K562 (cell line): Measurements from ENCODE around the gene DAPK1. TPM values are rescaled to one million over a fixed set of nuclear protein-coding genes. Genes with fewer than 3 reads are reported as not detected.
A peak's percentile ranks its signal among the peaks of the same experiment; 100 is the strongest.

ENCODE experiments used
- ATAC-seq: fragments of 200-7000 bp; cut with Tn5 transposase; 3 replicates; pipeline ENCODE4 v1.9.1; 2020; ENCODE audit warnings: moderate library complexity
- BruUV-seq: library from RNA; stranded (reverse); fragments of 400-500 nt; replicated peaks from 2 replicates; lab custom pipeline; 2021; lab: Mats Ljungman, UMichigan
- CTCF ChIA-PET: fragments of 300-600 bp; formaldehyde crosslinking; extraction: SDS; loops from one replicate; lab custom pipeline; 2021; ENCODE audit warnings: low intra/inter-chr PET ratio; lab: Yijun Ruan, JAX
- POLR2A ChIA-PET: fragments of 300-600, 350-650 bp; sonication (Branson Sonifier 250); formaldehyde crosslinking; extraction: SDS; loops from one replicate; lab custom pipeline; 2021; ENCODE audit warnings: antibody characterized with exemption, inconsistent platforms; lab: Yijun Ruan, JAX
- DNase-seq, 4 experiments: peaks; one replicate each; pipeline versions ENCODE4 v3.0.0 to v3.0.0-alpha.2; 2011 to 2018; ENCODE audit warnings: low spot score in 3 of 4, mixed read lengths in 3 of 4; ENCODE audit errors: extremely low read depth in 1 of 4
- FAIRE-seq: peaks from 2 replicates; lab custom pipeline; 2011; peaks lifted over from hg19 to GRCh38; lab: Jason Lieb, UNC
- H2AFZ ChIP-seq: 2 replicates; pipeline ENCODE4 v1.6.0; 2011; ENCODE audit warnings: low read depth, low read length, control low read depth, inconsistent platforms
- H3K27ac ChIP-seq: fragments of 200-600 bp; 3 replicates; pipeline ENCODE4 v1.8.0; 2011; ENCODE audit warnings: low read depth, mild to moderate bottlenecking, control low read depth, inconsistent platforms, low read length, moderate library complexity, mixed read lengths; ENCODE audit errors: extremely low read depth
- H3K27me3 ChIP-seq, 2 experiments: fragments of 300-600 bp in 1 of 2; 2 replicates in 1 of 2; 3 replicates in 1 of 2; pipeline versions ENCODE4 v1.6.0 to v1.8.0; 2011; ENCODE audit warnings: inconsistent platforms in 2 of 2, low read length in 2 of 2, mild to moderate bottlenecking in 1 of 2, mixed read lengths in 1 of 2, moderate library complexity in 1 of 2; ENCODE audit not compliant: control insufficient read depth in 2 of 2, insufficient read depth in 2 of 2
- H3K36me3 ChIP-seq: fragments of 300-600 bp; 3 replicates; pipeline ENCODE4 v1.8.0; 2011; ENCODE audit warnings: mild to moderate bottlenecking, low read length, inconsistent platforms; ENCODE audit not compliant: control insufficient read depth, insufficient read depth
- H3K4me1 ChIP-seq, 2 experiments: fragments of 200-600 bp in 1 of 2; replicated peaks in 1 of 2; 2 replicates in 1 of 2; 3 replicates in 1 of 2; pipeline versions ENCODE4 v1.5.1 to v1.8.0; 2011; ENCODE audit warnings: inconsistent platforms in 2 of 2, low read length in 2 of 2, mild to moderate bottlenecking in 1 of 2, mixed read lengths in 1 of 2, moderate library complexity in 1 of 2; ENCODE audit not compliant: control insufficient read depth in 2 of 2, insufficient read depth in 2 of 2
- H3K4me2 ChIP-seq: 2 replicates; pipeline ENCODE4 v1.6.1; 2011; ENCODE audit warnings: low read length, control low read depth, inconsistent platforms, mixed read lengths; ENCODE audit not compliant: insufficient read depth
- H3K4me3 ChIP-seq: fragments of 200-600 bp; sonication (generic), shearing (Covaris generic); 2 replicates; pipeline ENCODE4 v1.5.1; 2016; ENCODE audit warnings: control low read depth, inconsistent platforms
- H3K79me2 ChIP-seq: fragments of 200-600 bp; 3 replicates; pipeline ENCODE4 v1.8.0; 2011; ENCODE audit warnings: low read length, inconsistent platforms; ENCODE audit not compliant: control insufficient read depth, insufficient read depth
- H3K9ac ChIP-seq, 2 experiments: 2 replicates each; pipeline versions ENCODE4 v1.6.0 to v1.6.1; 2011; ENCODE audit warnings: low read depth in 2 of 2, low read length in 2 of 2, control low read depth in 1 of 2, inconsistent platforms in 1 of 2, mild to moderate bottlenecking in 1 of 2, mixed read lengths in 1 of 2; ENCODE audit not compliant: insufficient read depth in 1 of 2
- H3K9me1 ChIP-seq: one replicate; pipeline ENCODE4 v1.6.0; 2011; ENCODE audit warnings: inconsistent platforms, mild to moderate bottlenecking, low read length, moderate library complexity; ENCODE audit not compliant: control insufficient read depth, insufficient read depth
- H3K9me3 ChIP-seq: replicated peaks from 2 replicates; pipeline ENCODE4 v1.5.1; 2011; ENCODE audit warnings: low read depth, low read length, inconsistent platforms; ENCODE audit not compliant: control insufficient read depth, insufficient read depth
- H4K20me1 ChIP-seq: replicated peaks from 2 replicates; pipeline ENCODE4 v1.6.1; 2011; ENCODE audit warnings: low read length, inconsistent platforms, mixed read lengths; ENCODE audit not compliant: control insufficient read depth, insufficient read depth
- ATF3 ChIP-seq, 2 experiments: fragments of 450-650 bp in 1 of 2; sonication (generic) in 1 of 2; formaldehyde crosslinking in 1 of 2; IDR thresholded peaks in 1 of 2; conservative IDR thresholded peaks in 1 of 2; 2 replicates each; pipeline versions ENCODE4 v1.6.1 to v1.8.1; 2016 to 2023; ENCODE audit warnings: mild to moderate bottlenecking in 2 of 2, moderate library complexity in 2 of 2, inconsistent platforms in 1 of 2, missing genetic modification reagents in 1 of 2
- DDX20 ChIP-seq: fragments of 450-650 bp; IDR thresholded peaks from 2 replicates; pipeline ENCODE4 v1.6.1; 2016; ENCODE audit warnings: missing genetic modification characterization, low read depth, mild to moderate bottlenecking, missing compliant biosample characterization, moderate library complexity
- ESRRA ChIP-seq: fragments of 450-650 bp; IDR thresholded peaks from 2 replicates; pipeline ENCODE4 v1.6.1; 2014; ENCODE audit warnings: low read depth, mild to moderate bottlenecking, moderate library complexity, borderline replicate concordance
- MTA2 ChIP-seq: fragments of 450-650 bp; IDR thresholded peaks from 2 replicates; pipeline ENCODE4 v1.6.1; 2016; ENCODE audit warnings: low read depth
- NBN ChIP-seq: fragments of 450-650 bp; IDR thresholded peaks from 2 replicates; pipeline ENCODE4 v1.6.1; 2016; ENCODE audit warnings: low read depth, mild to moderate bottlenecking
- PBX2 ChIP-seq, 2 experiments: IDR thresholded peaks in 1 of 2; conservative IDR thresholded peaks in 1 of 2; 2 replicates each; pipeline ENCODE4 v1.6.1; 2016; ENCODE audit warnings: low read depth in 2 of 2, mild to moderate bottlenecking in 1 of 2, missing compliant biosample characterization in 1 of 2, missing genetic modification characterization in 1 of 2, moderate library complexity in 1 of 2
- PHTF2 ChIP-seq: fragments of 250-450 bp; sonication (Bioruptor Pico); IDR thresholded peaks from 2 replicates; pipeline ENCODE4 v1.5.0; 2021; ENCODE audit warnings: mild to moderate bottlenecking
- SMAD3 ChIP-seq: fragments of 450-650 bp; formaldehyde crosslinking; conservative IDR thresholded peaks from 2 replicates; pipeline ENCODE4 v1.4.0; 2020; ENCODE audit warnings: mild to moderate bottlenecking
- SREBF2 ChIP-seq: sonication (generic); formaldehyde crosslinking; IDR thresholded peaks from 2 replicates; pipeline ENCODE4 v1.4.0; 2020; ENCODE audit warnings: mild to moderate bottlenecking, missing genetic modification reagents
- TBL1XR1 ChIP-seq, 2 experiments: IDR thresholded peaks; 2 replicates each; pipeline ENCODE4 v1.6.1; 2012; ENCODE audit warnings: improper control_type of control experiment in 2 of 2, low read length in 2 of 2, mild to moderate bottlenecking in 1 of 2
- ZFP36 ChIP-seq: fragments of 150-350 bp; IDR thresholded peaks from 2 replicates; pipeline ENCODE4 v1.6.1; 2018; ENCODE audit warnings: low read length, low read depth; ENCODE audit not compliant: partially characterized antibody
- ZNF212 ChIP-seq: fragments of 450-650 bp; formaldehyde crosslinking; IDR thresholded peaks from 2 replicates; pipeline ENCODE4 v1.4.0; 2020; ENCODE audit warnings: mild to moderate bottlenecking
- ZNF780A ChIP-seq: fragments of 250-450 bp; sonication (Bioruptor Pico); IDR thresholded peaks from 2 replicates; pipeline ENCODE4 v1.5.0; 2021; ENCODE audit warnings: mild to moderate bottlenecking
- WGBS: fragments of 100-300 bp; shearing (Covaris generic); methylation state at CpG from one replicate; pipeline ENCODE4 v1.1.6; 2016; ENCODE audit warnings: low coverage, mixed read lengths; ENCODE audit not compliant: insufficient coverage; ENCODE audit errors: missing lambda C conversion rate; 5-methylcytosine and 5-hydroxymethylcytosine counted together
- in situ Hi-C: fragments of 300-500 bp; cut with MboI; formaldehyde crosslinking; loops from 4 replicates; pipeline ENCODE4 v1.15.0; 2018; ENCODE audit warnings: inconsistent platforms, mixed read lengths
- intact Hi-C: fragments of 100-400 bp; cut with micrococcal nuclease; formaldehyde crosslinking; loops from 2 replicates; pipeline ENCODE4 v1.14.2; 2022
- polyA plus RNA-seq, 8 experiments: library from polyadenylated mRNA; depleted of rRNA in 4 of 8; stranded (reverse) in 5 of 8; unstranded in 3 of 8; fragments of >200 nt; fragmentation: Nextera tagmentation in 2 of 8; fragmentation: Illumina TruSeq in 1 of 8; extraction: Ambion mirVana in 2 of 8; extraction: Trizol in 1 of 8; gene quantifications; 2 replicates each; pipeline versions ENCODE4 v1.2.1 to v1.2.3, GENCODE V29; 2011 to 2014; ENCODE audit warnings: inconsistent platforms in 1 of 8, missing spikeins in 1 of 8
- total RNA-seq, 7 experiments: library from RNA; depleted of rRNA in 6 of 7; stranded (reverse); fragments of >200 nt in 6 of 7; fragmentation: Illumina TruSeq in 2 of 7; extraction: Trizol in 2 of 7; gene quantifications; 2 replicates each; pipeline versions ENCODE4 v1.2.1 to v1.2.3, GENCODE V29; 2011 to 2021; ENCODE audit warnings: low replicate concordance in 1 of 7
- TF ChIP-seq, protein P1 (sequence below): fragments of 450-650 bp; conservative IDR thresholded peaks from 2 replicates; pipeline ENCODE4 v1.6.1; 2016; ENCODE audit warnings: missing genetic modification characterization, low read depth, mild to moderate bottlenecking, control low read depth, missing compliant biosample characterization
- TF ChIP-seq, protein P2 (sequence below): fragments of 450-650 bp; IDR thresholded peaks from 2 replicates; pipeline ENCODE4 v1.6.1; 2016; ENCODE audit warnings: mild to moderate bottlenecking

DAPK1 gene
- total and polyA plus RNA-seq, 9 of the 15 experiments (the other 6 are each of a cell fraction or from before 2014, with no cell fraction given): 1.7 to 26.4 (median 15.8) TPM

DNA sequence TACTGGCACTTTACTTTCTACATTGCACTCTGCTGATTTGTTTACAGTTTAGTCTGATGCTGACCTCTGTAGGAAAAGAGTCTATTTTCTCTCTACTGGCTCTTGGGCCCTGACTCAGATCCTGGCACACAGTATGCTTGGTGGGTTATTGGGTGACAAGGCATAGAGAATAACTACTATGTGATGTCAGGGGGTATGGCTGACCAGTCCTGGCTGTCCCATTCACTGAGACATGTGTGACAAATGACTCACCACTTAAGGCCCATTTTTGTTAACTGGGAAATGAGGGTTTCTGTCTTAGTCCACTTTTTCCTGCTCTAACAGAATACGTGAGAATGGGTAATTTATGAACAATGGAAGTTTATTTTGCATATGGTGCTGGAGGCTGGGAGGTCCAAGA lies 66.4 kb downstream of the DAPK1 start:
- Histone ChIP-seq H3K9me3 (no peaks in the 10 kb centered on the region), H3K9ac (no peak overlapping the region), H4K20me1 (no peaks in the 10 kb centered on the region), H3K27ac (no peak overlapping the region), H3K4me3 (no peak overlapping the region), H3K9me1 (no peaks in the 10 kb centered on the region), H3K4me2 (no peak overlapping the region), H3K27me3 (no peaks in the 10 kb centered on the region), H3K36me3 (no peaks in the 10 kb centered on the region), H3K79me2 (0 out of 3 replicates have a peak, but pooled peaks cover 2% of the 10 kb centered on the region), H3K4me1 (peaks cover 7 to 23% of the 10 kb centered on the region in 2 experiments; a peak in 4 of 5 replicates), H2AFZ (no peak overlapping the region)
- DNase-seq (peak in 2 of 4 experiments; percentile 28 to 34), ATAC-seq (peak; percentile 38; the same call in 1 of the 3 replicates), FAIRE-seq (no peak)
- ChIA-PET CTCF (no interaction called here), POLR2A (no interaction called here)
- intact Hi-C loops (no loop called here), in situ Hi-C loops (no loop called here)
- BruUV-seq: no TSS peak
- 33% methylated on average over 1 of the region's 1 CpG for WGBS
- no peak for TF ChIP-seq PHTF2 (CRISPR knock-in tag)
- TF ChIP-seq TBL1XR1 (IDR thresholded peaks at IDR 0.05; ENCODE audit: low read length in 2 of 2): no peak
- no peak for TF ChIP-seq NBN
- TF ChIP-seq, protein P1, sequence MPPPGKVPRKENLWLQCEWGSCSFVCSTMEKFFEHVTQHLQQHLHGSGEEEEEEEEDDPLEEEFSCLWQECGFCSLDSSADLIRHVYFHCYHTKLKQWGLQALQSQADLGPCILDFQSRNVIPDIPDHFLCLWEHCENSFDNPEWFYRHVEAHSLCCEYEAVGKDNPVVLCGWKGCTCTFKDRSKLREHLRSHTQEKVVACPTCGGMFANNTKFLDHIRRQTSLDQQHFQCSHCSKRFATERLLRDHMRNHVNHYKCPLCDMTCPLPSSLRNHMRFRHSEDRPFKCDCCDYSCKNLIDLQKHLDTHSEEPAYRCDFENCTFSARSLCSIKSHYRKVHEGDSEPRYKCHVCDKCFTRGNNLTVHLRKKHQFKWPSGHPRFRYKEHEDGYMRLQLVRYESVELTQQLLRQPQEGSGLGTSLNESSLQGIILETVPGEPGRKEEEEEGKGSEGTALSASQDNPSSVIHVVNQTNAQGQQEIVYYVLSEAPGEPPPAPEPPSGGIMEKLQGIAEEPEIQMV (tag): no peak
- TF ChIP-seq ZNF212 (CRISPR knock-in tag): no peak
- no peak for TF ChIP-seq SREBF2 (CRISPR knock-in tag)
- TF ChIP-seq DDX20 (tag): no peak
- peak; percentile 61 for TF ChIP-seq ATF3 (IDR thresholded peaks at IDR 0.05)
- no peak for TF ChIP-seq ATF3 (CRISPR knock-in tag; conservative IDR thresholded peaks at IDR 0.05)
- no peak for TF ChIP-seq ZNF780A
- TF ChIP-seq PBX2 (CRISPR knock-in tag; IDR thresholded peaks at IDR 0.05; ENCODE audit: low read depth): no peak
- 0 out of 2 replicates have a peak, but pooled peaks have one; percentile 37 for TF ChIP-seq PBX2 (tag; conservative IDR thresholded peaks at IDR 0.05; ENCODE audit: low read depth)
- no peak for TF ChIP-seq ESRRA
- no peak for TF ChIP-seq SMAD3
- TF ChIP-seq ZFP36: no peak
- TF ChIP-seq, protein P2, sequence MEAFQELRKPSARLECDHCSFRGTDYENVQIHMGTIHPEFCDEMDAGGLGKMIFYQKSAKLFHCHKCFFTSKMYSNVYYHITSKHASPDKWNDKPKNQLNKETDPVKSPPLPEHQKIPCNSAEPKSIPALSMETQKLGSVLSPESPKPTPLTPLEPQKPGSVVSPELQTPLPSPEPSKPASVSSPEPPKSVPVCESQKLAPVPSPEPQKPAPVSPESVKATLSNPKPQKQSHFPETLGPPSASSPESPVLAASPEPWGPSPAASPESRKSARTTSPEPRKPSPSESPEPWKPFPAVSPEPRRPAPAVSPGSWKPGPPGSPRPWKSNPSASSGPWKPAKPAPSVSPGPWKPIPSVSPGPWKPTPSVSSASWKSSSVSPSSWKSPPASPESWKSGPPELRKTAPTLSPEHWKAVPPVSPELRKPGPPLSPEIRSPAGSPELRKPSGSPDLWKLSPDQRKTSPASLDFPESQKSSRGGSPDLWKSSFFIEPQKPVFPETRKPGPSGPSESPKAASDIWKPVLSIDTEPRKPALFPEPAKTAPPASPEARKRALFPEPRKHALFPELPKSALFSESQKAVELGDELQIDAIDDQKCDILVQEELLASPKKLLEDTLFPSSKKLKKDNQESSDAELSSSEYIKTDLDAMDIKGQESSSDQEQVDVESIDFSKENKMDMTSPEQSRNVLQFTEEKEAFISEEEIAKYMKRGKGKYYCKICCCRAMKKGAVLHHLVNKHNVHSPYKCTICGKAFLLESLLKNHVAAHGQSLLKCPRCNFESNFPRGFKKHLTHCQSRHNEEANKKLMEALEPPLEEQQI: no peak
- TF ChIP-seq MTA2: no peak
